Gastrocnemius medialis (tissue), 4 donors: ENCODE measurements around the gene PATL2. TPM values are rescaled to one million over a fixed set of nuclear protein-coding genes. Genes with fewer than 3 reads are reported as not detected.
A peak's percentile ranks its signal among the peaks of the same experiment; 100 is the strongest.
"Not testable (repeated sequence)": the region's sequence is repeated elsewhere in the genome, so short reads cannot be mapped to it uniquely, and the experiment has no call there.

Experiments used
- ATAC-seq, 2 donors: fragments of 150-250 bp; one replicate each; pipeline ENCODE4 v1.9.1; 2016
- DNase-seq, 2 donors: peaks; one replicate each; pipeline ENCODE4 v3.0.0-alpha.2; 2019
- H3K27ac ChIP-seq, 4 donors: fragments of 200-600 bp; sonication (generic); 1 replicate in 1 of 4; 2 replicates in 3 of 4; pipeline ENCODE4 v1.5.1; 2016 to 2018; ENCODE audit warnings: mild to moderate bottlenecking in 2 of 4, moderate library complexity in 1 of 4
- H3K27me3 ChIP-seq, 3 donors: fragments of 200-600 bp; sonication (generic) in 2 of 3; 1 replicate in 1 of 3; 2 replicates in 2 of 3; pipeline versions ENCODE4 v1.5.1 to v1.6.0; 2016 to 2019; ENCODE audit warnings: mild to moderate bottlenecking in 1 of 3, moderate library complexity in 1 of 3
- H3K36me3 ChIP-seq, 2 donors: fragments of 200-600 bp; sonication (generic) in 1 of 2; one replicate each; pipeline ENCODE4 v1.5.1; 2017 to 2018
- H3K4me1 ChIP-seq, 2 donors: fragments of 200-600 bp; sonication (generic) in 1 of 2; one replicate each; pipeline ENCODE4 v1.5.1; 2016 to 2017; ENCODE audit warnings: mild to moderate bottlenecking in 2 of 2
- H3K4me3 ChIP-seq, 4 donors: fragments of 200-600 bp; sonication (generic) in 3 of 4; 1 replicate in 1 of 4; 2 replicates in 3 of 4; pipeline ENCODE4 v1.5.1; 2016 to 2019; ENCODE audit warnings: mild to moderate bottlenecking in 2 of 4
- H3K9me3 ChIP-seq, 3 donors: fragments of 200-600 bp; sonication (generic) in 2 of 3; 1 replicate in 1 of 3; 2 replicates in 2 of 3; pipeline ENCODE4 v1.5.1; 2016 to 2019
- CTCF ChIP-seq, 5 experiments: fragments of 450-650 bp in 3 of 5; fragments of 200-600 bp in 2 of 5; sonication (generic) in 2 of 5; IDR thresholded peaks in 4 of 5; conservative IDR thresholded peaks in 1 of 5; 1 replicate in 4 of 5; 2 replicates in 1 of 5; pipeline ENCODE4 v1.5.1; 2016 to 2019; ENCODE audit warnings: antibody characterized with exemption in 5 of 5, mild to moderate bottlenecking in 3 of 5, moderate library complexity in 3 of 5
- POLR2A ChIP-seq, 2 donors: fragments of 450-650 bp; IDR thresholded peaks; one replicate each; pipeline ENCODE4 v1.6.1; 2017; ENCODE audit warnings: antibody characterized with exemption in 2 of 2, mild to moderate bottlenecking in 2 of 2, moderate library complexity in 2 of 2
- in situ Hi-C, 4 donors: fragments of 200-750 bp; cut with MboI; loops; one replicate each; pipeline versions ENCODE4 v1.15.0 to v1.8.0; 2017; ENCODE audit warnings: low sequenced_read_pairs in 4 of 4
- intact Hi-C: fragments of 100-400 bp; cut with DNase I; formaldehyde crosslinking; loops from one replicate; pipeline ENCODE4 v1.15.1; 2023; ENCODE audit warnings: low total_unique reads
- total RNA-seq, 4 donors: library from RNA; depleted of rRNA; stranded (reverse); fragments of >200 nt; gene quantifications; one replicate each; pipeline versions ENCODE4 v1.1.0 to v1.2.3, GENCODE V29; 2016

The PATL2 gene
- total RNA-seq, 4 donors from 2014 or later, result 0.13 TPM; not detected in 3

DNA sequence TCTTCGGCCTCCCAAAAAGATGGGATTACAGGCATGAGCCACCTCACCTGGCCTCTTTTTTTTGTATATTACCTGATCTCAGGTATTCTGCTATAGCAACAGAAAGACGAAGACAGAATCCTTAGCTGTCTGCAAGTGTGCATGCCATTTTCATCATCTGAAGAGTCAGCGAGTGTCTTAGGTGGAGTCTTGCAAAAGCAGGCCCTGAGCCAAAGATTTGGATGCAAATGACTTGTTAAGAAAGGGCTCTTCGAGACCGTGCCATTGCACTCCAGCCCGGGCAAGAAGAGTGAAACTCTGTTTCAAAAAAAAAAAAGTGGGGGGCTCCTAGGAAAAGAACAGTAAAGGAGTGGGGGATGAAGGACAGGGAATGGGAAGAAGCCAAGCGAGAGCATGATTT lies 15.0 kb upstream of the PATL2 start:
- intact Hi-C loops, result loop anchor here (5.0 kb wide), 2 partner anchors 189 to 934 kb away; partner anchors contain the start of genes EIF3J and SERF2
- ATAC-seq, result no peak
- no peaks in the 10 kb centered on the region for H3K9me3 ChIP-seq
- TF ChIP-seq POLR2A (IDR thresholded peaks at IDR 0.05) (no peak), CTCF (IDR thresholded peaks at IDR 0.05 in 4 of 5, conservative IDR thresholded peaks at IDR 0.05 in 1 of 5) (no peak)
- H3K27me3 ChIP-seq, result no peaks in the 10 kb centered on the region
- H3K27ac ChIP-seq, result peak overlapping the region; percentile 87 to 100 (median 96)
- H3K36me3 ChIP-seq, result no peaks in the 10 kb centered on the region
- in situ Hi-C loops, result loop anchor here in 3 of 4 donors (25.0 kb wide), 1 partner anchor 139 kb away; no protein-coding TSS in a partner anchor
- DNase-seq, result no peak
- H3K4me3 ChIP-seq, result peak overlapping the region in 1 of 4 donors; percentile 15
- peaks cover 16 to 24% of the 10 kb centered on the region in 2 donors for H3K4me1 ChIP-seq

- Histone ChIP-seq H3K4me1 (peaks cover 0 to 3% of the 10 kb centered on the region in 2 donors), H3K27me3 (no peaks in the 10 kb centered on the region), H3K27ac (no peak overlapping the region), H3K9me3 (no peaks in the 10 kb centered on the region), H3K36me3 (peaks cover 5 to 20% of the 10 kb centered on the region in 2 donors), H3K4me3 (no peak overlapping the region)
- intact Hi-C loops (no loop called here), in situ Hi-C loops (loop anchor here in 1 of 4 donors (25.0 kb wide), 1 partner anchor 935 kb away; the partner anchor contains the start of genes ELL3 and SERF2)
- ATAC-seq (no peak), DNase-seq (no peak)
- TF ChIP-seq POLR2A (IDR thresholded peaks at IDR 0.05) (no peak), CTCF (IDR thresholded peaks at IDR 0.05 in 4 of 5, conservative IDR thresholded peaks at IDR 0.05 in 1 of 5) (no peak)
Measured at GRCh38 chr15:44722011-44722410, 10.9 kb upstream of the PATL2 start.

DNA sequence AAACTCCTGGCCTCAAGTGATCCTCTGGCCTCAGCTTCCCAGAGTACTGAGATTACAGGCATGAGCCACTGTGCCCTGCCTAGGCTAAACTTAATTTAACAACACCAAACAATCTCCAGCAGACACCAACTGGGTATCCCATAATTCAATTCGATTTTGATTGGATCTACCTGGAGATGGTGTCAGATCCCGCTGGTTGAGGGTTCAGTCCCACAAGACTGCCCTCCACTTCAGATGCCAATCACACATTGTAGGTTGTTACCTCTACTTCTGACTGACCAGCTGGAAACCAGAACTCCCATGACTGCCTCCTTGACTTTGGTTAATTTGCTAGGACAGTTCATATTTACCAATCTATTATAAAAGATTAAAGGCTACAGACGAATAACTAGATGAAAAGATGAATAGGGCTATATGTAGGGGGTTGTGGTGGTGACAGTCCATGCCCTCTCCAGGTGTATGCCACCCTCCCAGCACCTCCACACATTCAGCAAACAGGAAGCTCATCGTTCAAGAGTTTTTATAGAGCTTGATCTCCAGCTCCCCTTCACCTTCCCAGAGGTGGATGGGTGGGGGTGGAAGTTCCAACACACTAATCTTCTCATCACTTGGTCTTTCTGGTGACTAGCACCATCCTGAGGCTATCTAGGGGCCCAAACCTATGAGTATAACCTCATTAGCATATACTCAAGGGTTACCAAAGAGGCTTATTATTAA lies 9.5 kb upstream of the PATL2 start:
- in situ Hi-C loops, result loop anchor here in 1 of 4 donors (25.0 kb wide), 1 partner anchor 933 kb away; the partner anchor contains the start of genes ELL3 and SERF2
- H3K4me1 ChIP-seq, result peaks cover 0 to 8% of the 10 kb centered on the region in 2 donors
- no peak overlapping the region for H3K27ac ChIP-seq
- TF ChIP-seq POLR2A (IDR thresholded peaks at IDR 0.05) (no peak), CTCF (IDR thresholded peaks at IDR 0.05 in 4 of 5, conservative IDR thresholded peaks at IDR 0.05 in 1 of 5) (no peak)
- no peak overlapping the region for H3K4me3 ChIP-seq
- intact Hi-C loops, result no loop called here
- no peaks in the 10 kb centered on the region for H3K9me3 ChIP-seq
- H3K27me3 ChIP-seq, result no peaks in the 10 kb centered on the region
- no peak for ATAC-seq
- no peak for DNase-seq
- peaks cover 5 to 34% of the 10 kb centered on the region in 2 donors for H3K36me3 ChIP-seq

GRCh38 chr15:44720000-44720435 lies 8.9 kb upstream of the PATL2 start:
- H3K27ac ChIP-seq, H3K4me1 ChIP-seq, DNase-seq, ATAC-seq, H3K4me3 ChIP-seq, H3K27me3 ChIP-seq, H3K9me3 ChIP-seq: not testable (repeated sequence)
- H3K36me3 ChIP-seq, result peaks cover 5 to 39% of the 10 kb centered on the region in 2 donors
- in situ Hi-C loops, result loop anchor here in 1 of 4 donors (25.0 kb wide), 1 partner anchor 933 kb away; the partner anchor contains the start of genes ELL3 and SERF2
- intact Hi-C loops, result loop anchor here (10.0 kb wide), 1 partner anchor 465 kb away; the partner anchor contains the start of gene SHF
